Neural progenitor cell (in vitro differentiated cells): ENCODE results near the gene KIAA1210. TPM values are rescaled to one million over a fixed set of nuclear protein-coding genes. Genes with fewer than 3 reads are reported as not detected.

Source experiments
- DNase-seq: peaks from one replicate; pipeline ENCODE4 v3.0.0-alpha.2; 2016; ENCODE audit warnings: low spot score
- H2AFZ ChIP-seq: fragments of 200-600 bp; sonication (generic); replicated peaks from 2 replicates; pipeline ENCODE4 v1.6.1; 2016; ENCODE audit warnings: antibody characterized with exemption
- H3F3A ChIP-seq: fragments of 200-600 bp; sonication (generic); 2 replicates; pipeline ENCODE4 v1.6.1; 2016; ENCODE audit warnings: antibody characterized with exemption, low read depth
- H3K27ac ChIP-seq: fragments of 200-600 bp; sonication (generic); 2 replicates; pipeline ENCODE4 v1.5.1; 2016; ENCODE audit warnings: mild to moderate bottlenecking
- H3K27me3 ChIP-seq: fragments of 200-600 bp; sonication (generic); 2 replicates; pipeline ENCODE4 v1.6.1; 2016; ENCODE audit warnings: mild to moderate bottlenecking, moderate library complexity
- H3K36me3 ChIP-seq: fragments of 200-600 bp; sonication (generic); 2 replicates; pipeline ENCODE4 v1.5.1; 2016
- H3K4me1 ChIP-seq: fragments of 200-600 bp; sonication (generic); 2 replicates; pipeline ENCODE4 v1.6.1; 2016; ENCODE audit warnings: mixed run types
- H3K4me2 ChIP-seq: fragments of 200-600 bp; sonication (generic); 2 replicates; pipeline ENCODE4 v1.6.1; 2016
- H3K4me3 ChIP-seq: fragments of 200-600 bp; sonication (generic); 2 replicates; pipeline ENCODE4 v1.5.1; 2016
- H3K79me2 ChIP-seq: fragments of 200-600 bp; sonication (generic); 2 replicates; pipeline ENCODE4 v1.6.1; 2016; ENCODE audit warnings: low read depth
- H3K9ac ChIP-seq: fragments of 200-600 bp; sonication (generic); 2 replicates; pipeline ENCODE4 v1.6.1; 2016
- H3K9me3 ChIP-seq: fragments of 200-600 bp; sonication (generic); 2 replicates; pipeline ENCODE4 v1.5.1; 2016; ENCODE audit warnings: low read depth
- H4K20me1 ChIP-seq: fragments of 200-600 bp; sonication (generic); 2 replicates; pipeline ENCODE4 v1.6.1; 2016; ENCODE audit warnings: low read depth
- H3K27ac Mint-ChIP-seq: 3 replicates; pipeline ENCODE4 v1.8.0; 2021; ENCODE audit warnings: mixed read lengths
- H3K27me3 Mint-ChIP-seq: 2 replicates; pipeline ENCODE4 v1.8.0; 2022; ENCODE audit warnings: low read depth, mild to moderate bottlenecking, inconsistent platforms, moderate library complexity, mixed read lengths; ENCODE audit not compliant: insufficient read depth
- H3K36me3 Mint-ChIP-seq: 3 replicates; pipeline ENCODE4 v1.8.0; 2021; ENCODE audit warnings: mixed read lengths
- H3K4me1 Mint-ChIP-seq: 3 replicates; pipeline ENCODE4 v1.8.0; 2021; ENCODE audit warnings: mixed read lengths
- H3K4me3 Mint-ChIP-seq: 3 replicates; pipeline ENCODE4 v1.8.0; 2021; ENCODE audit warnings: mild to moderate bottlenecking, moderate library complexity, mixed read lengths
- H3K9me3 Mint-ChIP-seq: 3 replicates; pipeline ENCODE4 v1.8.0; 2020; ENCODE audit warnings: mixed read lengths
- EZH2 ChIP-seq: fragments of 200-600 bp; sonication (generic); IDR thresholded peaks from 2 replicates; pipeline ENCODE4 v1.6.1; 2017; ENCODE audit warnings: antibody characterized with exemption, mild to moderate bottlenecking, moderate library complexity
- EZH2phosphoT487 ChIP-seq: fragments of 200-600 bp; sonication (generic); IDR thresholded peaks from 2 replicates; pipeline ENCODE4 v1.6.1; 2017; ENCODE audit warnings: antibody characterized with exemption
- total RNA-seq: library from RNA; depleted of rRNA; stranded (reverse); fragments of >200 nt; gene quantifications from 2 replicates; pipeline ENCODE4 v1.2.3, GENCODE V29; 2015; ENCODE audit warnings: low replicate concordance
- TF ChIP-seq, protein P1 (sequence below): fragments of 200-600 bp; sonication (generic); IDR thresholded peaks from 2 replicates; pipeline ENCODE4 v1.5.1; 2017; ENCODE audit warnings: antibody characterized with exemption, mild to moderate bottlenecking

KIAA1210 gene
- total RNA-seq, 1 donor from 2014 or later, result not detected

DNA sequence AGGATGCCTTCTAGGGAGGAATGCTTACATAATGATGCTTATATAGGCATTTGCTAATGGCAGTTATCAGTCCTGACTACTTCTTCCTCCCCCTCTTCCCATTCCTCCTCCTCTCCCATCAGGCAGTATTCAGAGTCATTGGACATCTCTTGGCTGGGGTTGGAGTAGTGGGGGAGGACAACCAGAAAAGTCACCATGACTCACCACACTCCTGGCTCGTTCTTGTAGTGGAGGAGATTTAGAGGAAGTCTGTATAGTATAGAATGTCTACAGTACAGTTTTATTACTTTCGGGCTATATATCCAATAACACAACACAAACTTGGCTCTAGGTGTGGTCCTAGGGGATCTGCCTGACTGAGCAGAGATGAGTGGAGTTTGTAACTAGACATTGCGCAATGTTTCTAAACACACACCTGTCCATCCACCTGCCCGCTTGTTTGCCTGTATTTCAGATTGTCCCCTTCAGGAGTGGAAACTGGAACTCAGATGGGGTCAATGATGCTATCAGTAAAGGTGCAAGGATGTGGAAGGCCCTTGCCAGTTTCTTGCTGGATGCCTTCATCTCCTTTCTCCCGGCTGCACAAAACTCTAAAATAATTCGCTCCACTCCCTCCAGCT is 27.9 kb upstream of the KIAA1210 start:
- H3K27ac Mint-ChIP-seq, result no peak overlapping the region

DNA sequence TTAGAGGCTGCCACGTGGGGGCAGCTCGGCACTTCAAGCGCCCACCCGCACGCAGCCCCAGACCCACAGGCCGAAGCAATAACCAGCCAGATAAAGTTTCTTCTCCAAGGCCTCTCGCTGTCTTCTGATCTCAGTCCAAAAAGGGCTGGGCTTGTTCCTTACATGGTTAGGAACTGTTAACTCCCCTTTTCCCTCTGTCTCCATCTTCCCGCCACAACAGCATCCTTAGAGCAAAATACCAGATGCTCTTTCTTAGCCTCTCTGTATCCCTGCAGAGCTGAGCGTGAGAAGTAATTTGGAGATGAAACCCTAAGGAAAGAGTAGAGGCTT is 23.4 kb upstream of the KIAA1210 start:
- no peak overlapping the region for H3K27ac ChIP-seq
- H3F3A ChIP-seq, result no peaks in the 10 kb centered on the region
- Mint-ChIP-seq H3K9me3 (peaks cover 2% of the 10 kb centered on the region), H3K4me1 (peaks cover 8% of the 10 kb centered on the region), H3K36me3 (no peaks in the 10 kb centered on the region), H3K4me3 (no peak overlapping the region), H3K27me3 (peaks cover 3% of the 10 kb centered on the region), H3K27ac (no peak overlapping the region)
- H3K9ac ChIP-seq, result no peak overlapping the region
- H3K79me2 ChIP-seq, result no peaks in the 10 kb centered on the region
- H2AFZ ChIP-seq, result no peak overlapping the region
- H3K36me3 ChIP-seq, result no peaks in the 10 kb centered on the region
- no peaks in the 10 kb centered on the region for H4K20me1 ChIP-seq
- TF ChIP-seq EZH2phosphoT487, result no peak
- TF ChIP-seq EZH2, result no peak
- TF ChIP-seq, protein P1, sequence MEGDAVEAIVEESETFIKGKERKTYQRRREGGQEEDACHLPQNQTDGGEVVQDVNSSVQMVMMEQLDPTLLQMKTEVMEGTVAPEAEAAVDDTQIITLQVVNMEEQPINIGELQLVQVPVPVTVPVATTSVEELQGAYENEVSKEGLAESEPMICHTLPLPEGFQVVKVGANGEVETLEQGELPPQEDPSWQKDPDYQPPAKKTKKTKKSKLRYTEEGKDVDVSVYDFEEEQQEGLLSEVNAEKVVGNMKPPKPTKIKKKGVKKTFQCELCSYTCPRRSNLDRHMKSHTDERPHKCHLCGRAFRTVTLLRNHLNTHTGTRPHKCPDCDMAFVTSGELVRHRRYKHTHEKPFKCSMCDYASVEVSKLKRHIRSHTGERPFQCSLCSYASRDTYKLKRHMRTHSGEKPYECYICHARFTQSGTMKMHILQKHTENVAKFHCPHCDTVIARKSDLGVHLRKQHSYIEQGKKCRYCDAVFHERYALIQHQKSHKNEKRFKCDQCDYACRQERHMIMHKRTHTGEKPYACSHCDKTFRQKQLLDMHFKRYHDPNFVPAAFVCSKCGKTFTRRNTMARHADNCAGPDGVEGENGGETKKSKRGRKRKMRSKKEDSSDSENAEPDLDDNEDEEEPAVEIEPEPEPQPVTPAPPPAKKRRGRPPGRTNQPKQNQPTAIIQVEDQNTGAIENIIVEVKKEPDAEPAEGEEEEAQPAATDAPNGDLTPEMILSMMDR, result no peak
- no peaks in the 10 kb centered on the region for H3K27me3 ChIP-seq
- H3K4me2 ChIP-seq, result no peak overlapping the region
- DNase-seq, result no peak
- H3K9me3 ChIP-seq, result no peaks in the 10 kb centered on the region
- no peak overlapping the region for H3K4me3 ChIP-seq
- no peaks in the 10 kb centered on the region for H3K4me1 ChIP-seq

More for the DNA sequence above, 27.9 kb upstream of the KIAA1210 start:
- no peak for DNase-seq
- Histone ChIP-seq H3K27ac (no peak overlapping the region), H3K9ac (no peak overlapping the region), H2AFZ (no peak overlapping the region), H3K4me3 (no peak overlapping the region), H3K4me1 (no peaks in the 10 kb centered on the region), H3F3A (no peaks in the 10 kb centered on the region), H3K4me2 (no peak overlapping the region), H3K36me3 (no peaks in the 10 kb centered on the region), H3K9me3 (no peaks in the 10 kb centered on the region), H3K79me2 (no peaks in the 10 kb centered on the region), H4K20me1 (no peaks in the 10 kb centered on the region), H3K27me3 (no peaks in the 10 kb centered on the region)
- TF ChIP-seq EZH2 (no peak), EZH2phosphoT487 (no peak)
- TF ChIP-seq, protein P1, result no peak
- H3K4me3 Mint-ChIP-seq, result no peak overlapping the region
- H3K27me3 Mint-ChIP-seq, result peaks cover 5% of the 10 kb centered on the region
- H3K9me3 Mint-ChIP-seq, result peaks cover 2% of the 10 kb centered on the region
- H3K36me3 Mint-ChIP-seq, result no peaks in the 10 kb centered on the region
- H3K4me1 Mint-ChIP-seq, result peaks cover 8% of the 10 kb centered on the region

DNA sequence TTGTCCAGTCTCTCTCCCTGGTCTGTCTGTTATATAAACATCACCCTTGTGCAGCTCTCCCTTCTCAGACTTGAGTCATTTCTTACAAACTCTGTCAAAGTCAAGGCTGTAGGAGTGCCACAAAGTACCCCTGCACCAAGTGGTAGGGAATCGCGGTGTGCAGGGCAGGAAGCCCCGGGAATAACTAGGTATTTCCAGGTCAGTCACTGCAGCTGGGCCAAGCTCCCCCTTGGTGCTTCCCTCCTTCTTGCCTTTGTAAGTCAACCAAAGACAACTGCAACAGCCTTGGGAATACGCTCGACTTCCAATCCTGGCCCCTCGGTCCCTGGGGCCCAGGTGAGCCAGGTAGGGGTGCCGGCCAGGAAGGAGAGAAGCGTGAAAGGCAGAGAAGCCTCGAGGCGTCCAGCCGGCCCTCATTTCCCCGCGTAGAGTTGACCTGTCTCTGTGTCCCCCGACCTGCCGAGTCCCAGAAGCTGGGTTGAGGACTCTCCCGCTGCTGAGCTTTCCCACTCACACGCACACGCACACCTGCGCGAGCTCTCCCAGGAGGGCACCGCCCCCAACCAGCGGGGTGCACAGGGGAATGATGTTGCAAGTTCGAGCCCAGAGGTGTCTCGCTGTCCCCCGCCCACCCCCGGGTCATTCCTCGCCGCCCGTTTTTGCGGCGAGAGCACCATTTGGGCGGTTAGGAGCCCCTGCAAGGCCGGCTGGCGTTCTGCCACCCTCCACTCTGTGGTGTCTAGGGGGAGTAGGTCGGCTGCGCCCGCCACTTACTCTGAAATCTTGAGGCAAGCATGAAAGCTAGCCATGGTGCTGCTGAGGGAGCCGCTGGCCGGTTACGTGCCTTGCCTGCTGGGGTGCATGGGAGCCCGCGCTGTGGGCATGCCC is 22.8 kb upstream of the KIAA1210 start:
- Histone ChIP-seq H3K4me2 (no peak overlapping the region), H3K9ac (no peak overlapping the region), H3K27ac (no peak overlapping the region), H3K4me1 (no peaks in the 10 kb centered on the region), H2AFZ (no peak overlapping the region), H3K9me3 (no peaks in the 10 kb centered on the region), H3K27me3 (no peaks in the 10 kb centered on the region), H3K79me2 (no peaks in the 10 kb centered on the region), H3F3A (no peaks in the 10 kb centered on the region), H3K36me3 (no peaks in the 10 kb centered on the region), H3K4me3 (no peak overlapping the region), H4K20me1 (no peaks in the 10 kb centered on the region)
- DNase-seq, result no peak
- no peaks in the 10 kb centered on the region for H3K36me3 Mint-ChIP-seq
- no peak overlapping the region for H3K4me3 Mint-ChIP-seq
- peaks cover 8% of the 10 kb centered on the region for H3K4me1 Mint-ChIP-seq
- H3K27me3 Mint-ChIP-seq, result peaks cover 3% of the 10 kb centered on the region
- H3K9me3 Mint-ChIP-seq, result peaks cover 2% of the 10 kb centered on the region
- no peak overlapping the region for H3K27ac Mint-ChIP-seq
- TF ChIP-seq EZH2phosphoT487 (no peak), EZH2 (no peak)
- TF ChIP-seq, protein P1, result no peak
